Kidney epithelial cell (primary cell): ENCODE results near the gene TLCD3B. TPM values are rescaled to one million over a fixed set of nuclear protein-coding genes. Genes with fewer than 3 reads are reported as not detected.

Source experiments
- DNase-seq: peaks from one replicate; pipeline ENCODE4 v3.0.0-alpha.2; 2010; ENCODE audit warnings: low read depth
- H3K27me3 ChIP-seq: 2 replicates; pipeline ENCODE4 v1.6.0; 2011; ENCODE audit warnings: low read length; ENCODE audit not compliant: control insufficient read depth, insufficient read depth
- H3K36me3 ChIP-seq: 2 replicates; pipeline ENCODE4 v1.5.1; 2011; ENCODE audit warnings: low read length; ENCODE audit not compliant: control insufficient read depth, insufficient read depth
- H3K4me3 ChIP-seq: 2 replicates; pipeline ENCODE4 v1.5.1; 2011; ENCODE audit warnings: low read depth, mild to moderate bottlenecking, control low read depth, low read length
- total RNA-seq: library from RNA; depleted of rRNA; stranded (reverse); fragments of >200 nt; gene quantifications from 2 replicates; pipeline ENCODE4 v1.2.3, GENCODE V29; 2015
- TF ChIP-seq, protein P1 (sequence below): IDR thresholded peaks from 2 replicates; pipeline ENCODE4 v1.5.1; 2011; ENCODE audit warnings: mild to moderate bottlenecking, moderate library complexity, low read length, control low read depth, inconsistent platforms; ENCODE audit not compliant: insufficient read depth, poor library complexity, severe bottlenecking

Gene TLCD3B, protein sequence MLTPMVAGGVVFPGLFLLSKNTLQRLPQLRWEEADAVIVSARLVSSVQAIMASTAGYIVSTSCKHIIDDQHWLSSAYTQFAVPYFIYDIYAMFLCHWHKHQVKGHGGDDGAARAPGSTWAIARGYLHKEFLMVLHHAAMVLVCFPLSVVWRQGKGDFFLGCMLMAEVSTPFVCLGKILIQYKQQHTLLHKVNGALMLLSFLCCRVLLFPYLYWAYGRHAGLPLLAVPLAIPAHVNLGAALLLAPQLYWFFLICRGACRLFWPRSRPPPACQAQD
- total RNA-seq, result not detected in 2 replicates

DNA sequence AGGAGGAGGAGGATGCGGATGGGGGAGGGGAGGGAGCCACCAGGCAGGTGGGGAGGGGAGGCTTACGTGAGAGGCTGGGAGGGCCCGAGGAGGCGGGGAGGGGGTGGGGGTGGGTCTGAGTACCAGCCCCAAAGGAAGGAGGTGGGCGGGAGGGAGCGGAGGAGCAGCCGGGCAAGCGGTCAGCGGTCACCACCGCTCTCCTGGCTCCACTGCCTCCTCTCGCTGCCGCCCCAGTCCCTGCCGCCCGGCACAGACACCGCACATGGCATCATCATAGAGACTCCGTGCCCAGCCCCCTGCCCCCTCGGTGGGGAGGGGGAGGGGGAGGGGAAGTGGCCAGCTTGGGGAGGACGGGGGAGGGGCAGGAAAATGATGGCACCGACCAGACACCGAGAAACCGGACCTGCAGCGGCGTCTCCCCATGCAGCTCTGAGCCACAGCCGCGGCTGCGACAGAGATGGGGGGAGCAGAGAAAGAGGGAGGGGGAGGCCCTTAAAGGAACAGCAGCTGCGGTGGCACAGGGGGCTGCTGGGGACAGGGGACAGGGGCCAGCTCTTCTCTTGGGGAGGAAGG is at the start of gene TLCD3B:
TLCD3B (minus strand) TSS at position 431 of the 573 bp plus-strand sequence. CDS start 744 bp downstream, outside the sequence.
- no peaks in the 10 kb centered on the region for H3K36me3 ChIP-seq
- DNase-seq, result no peak
- TF ChIP-seq, protein P1, sequence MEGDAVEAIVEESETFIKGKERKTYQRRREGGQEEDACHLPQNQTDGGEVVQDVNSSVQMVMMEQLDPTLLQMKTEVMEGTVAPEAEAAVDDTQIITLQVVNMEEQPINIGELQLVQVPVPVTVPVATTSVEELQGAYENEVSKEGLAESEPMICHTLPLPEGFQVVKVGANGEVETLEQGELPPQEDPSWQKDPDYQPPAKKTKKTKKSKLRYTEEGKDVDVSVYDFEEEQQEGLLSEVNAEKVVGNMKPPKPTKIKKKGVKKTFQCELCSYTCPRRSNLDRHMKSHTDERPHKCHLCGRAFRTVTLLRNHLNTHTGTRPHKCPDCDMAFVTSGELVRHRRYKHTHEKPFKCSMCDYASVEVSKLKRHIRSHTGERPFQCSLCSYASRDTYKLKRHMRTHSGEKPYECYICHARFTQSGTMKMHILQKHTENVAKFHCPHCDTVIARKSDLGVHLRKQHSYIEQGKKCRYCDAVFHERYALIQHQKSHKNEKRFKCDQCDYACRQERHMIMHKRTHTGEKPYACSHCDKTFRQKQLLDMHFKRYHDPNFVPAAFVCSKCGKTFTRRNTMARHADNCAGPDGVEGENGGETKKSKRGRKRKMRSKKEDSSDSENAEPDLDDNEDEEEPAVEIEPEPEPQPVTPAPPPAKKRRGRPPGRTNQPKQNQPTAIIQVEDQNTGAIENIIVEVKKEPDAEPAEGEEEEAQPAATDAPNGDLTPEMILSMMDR, result no peak
- peak within 1 kb of the TSS; percentile 5 for H3K4me3 ChIP-seq
- peaks cover 61% of the 10 kb centered on the region for H3K27me3 ChIP-seq

DNA sequence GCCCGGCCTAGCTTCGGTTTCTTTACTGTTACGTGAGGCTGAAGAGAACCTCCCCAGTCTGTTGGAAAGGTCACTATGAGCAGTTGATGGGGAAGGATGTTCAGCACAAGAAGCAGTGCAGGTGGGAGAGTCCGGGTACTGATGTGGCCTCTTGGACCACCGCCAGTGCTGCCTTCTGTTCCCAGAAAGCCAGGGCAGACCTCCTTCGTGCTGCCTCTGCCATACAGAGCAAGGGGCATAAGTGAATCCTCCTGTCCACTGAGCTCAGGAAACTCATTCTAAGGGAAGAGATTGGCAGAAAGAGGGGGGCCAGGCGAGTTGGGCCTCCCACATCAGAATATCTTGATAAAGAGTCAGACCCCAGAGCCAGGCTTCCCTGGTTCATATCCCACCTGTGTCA is 48.4 kb upstream of the TLCD3B start:
- no peak for DNase-seq
- Histone ChIP-seq H3K36me3 (peaks cover 7% of the 10 kb centered on the region), H3K27me3 (no peaks in the 10 kb centered on the region), H3K4me3 (no peak overlapping the region)
- TF ChIP-seq, protein P1, result no peak

DNA sequence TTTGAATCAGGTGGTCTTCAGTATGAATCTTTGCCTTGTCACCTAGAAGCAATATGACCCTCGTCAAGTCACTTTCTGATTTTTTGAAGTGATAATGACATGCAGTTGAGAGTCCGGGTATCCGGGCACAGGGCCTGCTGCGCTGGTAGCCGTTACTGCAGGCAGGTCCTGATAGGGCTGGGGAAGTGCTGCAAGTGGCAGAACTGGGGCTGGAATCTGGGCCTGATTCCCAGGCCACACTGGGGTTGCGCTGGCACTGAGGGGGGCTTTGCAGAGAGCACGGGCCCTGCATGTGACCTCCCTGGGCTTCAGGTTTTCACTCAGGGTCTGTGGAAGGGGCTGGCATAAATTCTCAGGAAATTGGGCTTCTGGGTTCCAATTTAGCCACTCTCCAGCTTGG is 47.7 kb upstream of the TLCD3B start:
- TF ChIP-seq, protein P1, result no peak
- no peak overlapping the region for H3K4me3 ChIP-seq
- no peak for DNase-seq
- H3K27me3 ChIP-seq, result no peaks in the 10 kb centered on the region
- peaks cover 7% of the 10 kb centered on the region for H3K36me3 ChIP-seq

DNA sequence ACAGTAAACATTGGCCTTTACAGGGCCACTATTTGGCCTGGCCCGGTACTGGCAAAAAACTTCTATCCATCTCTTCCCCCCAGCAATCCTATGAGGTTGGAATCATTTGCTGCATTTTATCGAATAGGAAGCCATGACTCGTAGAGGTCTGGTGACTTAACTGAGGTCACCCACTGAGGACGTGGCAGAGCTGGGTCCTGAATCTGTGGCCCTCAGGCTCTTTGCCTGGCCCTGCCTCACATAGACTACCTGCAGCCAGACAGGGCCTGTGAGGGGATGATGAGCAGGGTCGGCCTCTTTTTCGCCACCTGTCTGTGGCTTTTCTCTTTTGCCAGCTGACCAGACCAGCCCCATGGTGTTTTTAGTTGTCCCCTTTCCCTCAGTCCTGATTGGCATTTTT is 46.6 kb upstream of the TLCD3B start:
- no peak for DNase-seq
- Histone ChIP-seq H3K27me3 (no peaks in the 10 kb centered on the region), H3K4me3 (no peak overlapping the region), H3K36me3 (peaks cover 7% of the 10 kb centered on the region)
- TF ChIP-seq, protein P1, result no peak

DNA sequence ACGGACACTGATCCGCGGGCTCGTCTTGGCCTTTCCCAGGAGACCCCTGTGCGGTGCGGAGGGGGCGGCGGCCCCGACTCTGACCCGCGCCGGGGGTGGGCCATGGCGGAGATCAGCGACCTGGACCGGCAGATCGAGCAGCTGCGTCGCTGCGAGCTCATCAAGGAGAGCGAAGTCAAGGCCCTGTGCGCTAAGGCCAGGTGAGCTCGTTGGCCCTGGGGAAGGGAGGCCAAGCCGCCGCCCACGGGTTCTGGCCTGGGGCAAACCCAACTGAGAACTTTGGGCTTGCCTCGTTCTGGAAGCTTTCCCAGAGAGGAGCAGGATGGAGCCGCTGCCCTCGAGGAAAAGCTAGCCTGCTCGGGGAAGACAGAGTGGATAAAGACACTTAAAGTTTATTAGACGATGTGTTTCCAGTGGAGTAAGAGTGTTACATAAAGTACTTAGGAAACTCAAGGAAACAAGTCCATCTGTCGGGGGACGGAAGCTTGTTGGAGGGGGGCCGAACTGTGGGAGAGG is 45.3 kb upstream of the TLCD3B start:
- TF ChIP-seq, protein P1, result no peak
- DNase-seq, result no peak
- peak overlapping the region; percentile 85 for H3K4me3 ChIP-seq
- H3K36me3 ChIP-seq, result peaks cover 6% of the 10 kb centered on the region
- H3K27me3 ChIP-seq, result no peaks in the 10 kb centered on the region
